Occipital lobe (tissue), 2 donors: ENCODE results near the gene AQP12A. TPM values are rescaled to one million over a fixed set of nuclear protein-coding genes. Genes with fewer than 3 reads are reported as not detected.
"Not testable (repeated sequence)": the region's sequence is repeated elsewhere in the genome, so short reads cannot be mapped to it uniquely, and the experiment has no call there.

Experiments used
- DNase-seq: peaks from one replicate; lab custom pipeline; 2025; lab: John Stamatoyannopoulos, UW
- total RNA-seq: library from RNA; depleted of rRNA; stranded (reverse); fragments of >200 nt; gene quantifications from one replicate; pipeline ENCODE4 v1.2.3, GENCODE V29; 2014

Gene AQP12A
- total RNA-seq, 1 donor from 2014 or later: not detected

- not testable (repeated sequence) for DNase-seq
These were observed 31.8 kb upstream of the AQP12A start for GRCh38 chr2:240659883-240660282.

- DNase-seq: no peak
These were observed 29.0 kb upstream of the AQP12A start for GRCh38 chr2:240662681-240663080.

- DNase-seq: no peak
These were observed 28.0 kb upstream of the AQP12A start for GRCh38 chr2:240663546-240664190.

- no peak for DNase-seq
These were observed 27.0 kb upstream of the AQP12A start for GRCh38 chr2:240664622-240665021.

- no peak for DNase-seq
These were observed 21.3 kb upstream of the AQP12A start for GRCh38 chr2:240670402-240670801.

GRCh38 chr2:240670950-240671349 is 20.7 kb upstream of the AQP12A start:
- no peak for DNase-seq

DNA sequence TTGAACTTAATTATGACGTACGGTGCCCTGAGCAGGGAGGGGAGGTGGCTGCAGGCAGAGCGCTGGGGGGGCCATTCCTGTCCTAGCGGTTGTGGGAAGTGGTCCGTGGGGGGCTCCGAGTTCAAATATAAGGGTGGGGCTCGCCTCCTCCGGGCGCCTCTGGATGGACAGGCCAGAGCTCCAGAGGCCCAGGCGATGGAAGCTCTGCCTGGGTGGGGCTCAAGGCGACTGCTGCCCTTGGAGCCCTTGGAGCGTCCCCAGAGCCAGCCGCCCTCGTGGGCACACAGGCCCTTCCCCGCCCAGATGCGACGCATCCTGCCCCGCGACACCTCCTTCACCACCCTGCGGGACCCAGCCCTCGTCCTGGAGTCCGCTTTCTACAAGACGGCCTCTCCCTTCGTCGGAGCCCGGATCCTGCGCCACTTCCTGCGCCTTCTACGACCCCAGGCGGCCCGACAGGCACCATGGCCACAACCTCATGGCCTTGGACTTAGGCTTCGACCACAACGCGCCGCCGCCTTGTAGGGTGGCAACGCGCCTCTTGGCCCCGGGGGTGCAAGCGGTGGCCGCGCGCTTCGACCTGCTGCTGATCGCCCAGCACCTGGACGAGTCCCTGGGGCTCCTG is 19.5 kb upstream of the AQP12A start:
- no peak for DNase-seq

GRCh38 chr2:240672701-240673190 is 18.9 kb upstream of the AQP12A start:
- no peak for DNase-seq

DNA sequence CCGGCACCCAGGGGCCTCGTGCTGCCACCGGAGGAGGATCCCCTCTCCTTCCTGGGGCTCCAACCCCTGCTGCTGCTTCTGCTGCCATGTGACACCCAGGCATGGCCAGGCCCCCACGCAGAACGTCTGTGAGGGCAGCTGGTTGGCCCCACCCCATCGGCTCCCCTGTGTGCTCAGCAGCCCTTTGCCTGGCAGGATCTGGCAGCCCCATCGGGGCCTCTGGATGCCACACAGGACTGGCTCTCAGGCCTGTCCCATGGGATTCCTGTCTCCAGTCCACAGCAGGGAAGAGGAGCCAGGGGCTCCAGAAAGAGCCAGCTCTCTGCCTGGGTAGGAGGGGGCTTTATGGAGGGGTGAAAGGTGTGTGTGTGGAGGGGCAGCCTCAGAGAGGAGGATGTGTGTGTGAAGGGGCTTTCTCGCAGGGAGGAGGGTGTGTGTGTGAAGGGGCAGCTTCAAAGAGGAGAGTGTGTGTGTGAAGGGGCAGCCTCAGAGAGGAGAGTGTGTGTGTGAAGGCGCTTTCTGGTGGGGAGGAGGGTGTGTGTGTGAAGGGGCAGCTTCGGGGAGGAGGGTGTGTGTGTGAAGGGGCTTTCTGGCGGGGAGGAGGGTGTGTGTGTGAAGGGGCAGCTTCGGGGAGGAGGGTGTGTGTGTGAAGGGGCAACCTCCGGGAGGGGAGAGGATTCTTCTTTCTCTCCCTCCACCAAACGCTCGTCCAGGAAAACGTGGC is 17.0 kb upstream of the AQP12A start:
- DNase-seq: not testable (repeated sequence)

GRCh38 chr2:240675345-240675744 is 16.3 kb upstream of the AQP12A start:
- not testable (repeated sequence) for DNase-seq

- DNase-seq: not testable (repeated sequence)
These were observed 13.6 kb upstream of the AQP12A start for GRCh38 chr2:240678043-240678442.

DNA sequence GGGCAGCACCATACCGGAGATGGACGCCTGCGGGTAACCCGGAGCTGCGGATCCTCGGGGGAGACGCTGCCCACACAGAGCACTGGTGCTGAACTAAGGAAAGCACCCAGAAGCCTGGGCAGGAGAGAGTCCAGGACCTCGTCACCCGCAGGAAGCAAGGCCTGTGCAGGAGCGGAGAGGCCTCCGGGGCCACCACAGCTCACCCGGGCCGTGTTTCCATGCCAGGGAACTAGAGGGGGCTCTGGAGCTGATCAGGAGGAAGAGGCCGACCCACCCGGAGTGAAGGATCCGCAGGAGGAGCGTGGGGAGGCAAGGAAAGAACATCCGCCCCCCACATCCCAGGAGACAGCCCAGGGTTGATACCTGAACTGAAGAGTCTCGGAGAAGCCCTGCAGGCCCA is 12.8 kb upstream of the AQP12A start:
- DNase-seq: not testable (repeated sequence)

GRCh38 chr2:240680185-240680584 is 11.5 kb upstream of the AQP12A start:
- not testable (repeated sequence) for DNase-seq

DNA sequence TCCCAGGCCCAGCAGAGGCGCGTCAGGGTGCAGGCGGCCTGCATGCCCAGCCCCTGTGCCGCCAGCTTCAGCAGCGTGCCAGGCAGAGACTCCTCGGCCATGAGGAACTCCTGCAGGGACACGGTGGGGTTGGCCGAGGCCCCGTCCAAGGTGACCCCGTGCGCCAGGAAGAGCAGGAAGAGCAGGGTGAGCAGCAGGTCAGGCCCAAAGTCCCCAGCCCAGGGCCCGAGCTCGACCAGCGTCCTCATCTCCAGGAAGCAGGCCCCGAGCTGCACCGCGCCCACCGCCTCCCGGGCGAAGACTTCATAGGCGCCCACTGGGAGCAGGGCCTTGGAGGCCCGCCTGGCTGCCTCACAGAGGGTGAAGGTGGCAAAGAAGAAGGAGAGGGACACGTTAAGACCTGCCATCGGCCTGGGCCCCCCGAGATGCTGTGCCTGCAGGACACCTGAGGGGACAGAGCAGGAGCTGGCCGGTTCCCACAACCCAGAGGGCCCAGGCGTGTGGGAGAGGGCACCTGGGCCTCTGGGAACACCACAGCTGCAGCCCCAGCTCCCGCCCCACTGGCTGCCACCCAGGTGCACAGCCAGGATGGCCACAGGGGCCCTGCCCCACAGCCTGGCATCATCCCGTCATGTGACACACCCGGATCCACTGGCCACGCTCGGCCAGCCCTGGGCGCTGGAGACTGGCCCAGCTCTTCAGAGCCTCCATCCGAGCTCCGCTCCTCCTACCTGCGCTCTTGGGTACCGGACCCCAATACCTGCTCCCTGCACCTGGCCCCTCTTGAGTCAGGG is 9.0 kb upstream of the AQP12A start, which contains the start of gene AQP12B:
TSS of gene AQP12B (minus strand) at position 455 of the 794 bp plus-strand sequence. CDS start at position 407, 48 bp downstream.
- not testable (repeated sequence) for DNase-seq

DNA sequence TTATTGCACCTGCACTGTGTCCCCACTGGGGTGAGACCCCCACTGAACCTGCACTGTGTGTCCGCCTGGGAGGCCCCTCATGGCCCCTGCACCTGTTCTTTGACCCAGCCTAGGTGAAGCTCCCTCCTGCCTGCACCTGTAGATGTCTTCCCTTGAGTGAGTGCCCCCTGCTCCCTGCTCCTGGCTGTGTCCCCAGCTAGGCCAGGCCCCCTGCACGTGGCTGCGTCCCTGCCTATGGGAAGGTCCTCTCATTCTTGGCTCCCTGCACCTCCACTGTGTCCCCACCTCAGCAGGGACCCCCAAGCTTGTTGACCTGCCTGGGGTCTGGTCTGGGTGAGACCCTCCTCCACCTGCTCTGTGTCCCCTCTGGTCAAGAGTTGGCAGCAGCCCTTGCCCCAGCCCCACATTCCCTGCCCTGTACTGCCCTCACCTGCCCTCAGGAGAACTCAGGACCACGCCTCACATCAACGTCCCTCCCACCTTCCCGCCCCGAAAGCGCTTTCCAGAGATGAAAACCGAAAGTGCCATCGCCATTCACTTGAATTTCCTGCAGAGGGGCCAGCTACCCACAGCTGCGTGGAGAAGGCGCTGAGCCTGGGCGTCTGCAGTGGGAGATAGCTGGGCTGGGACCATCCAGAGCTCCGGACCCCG is 8.2 kb upstream of the AQP12A start:
- DNase-seq: not testable (repeated sequence)

GRCh38 chr2:240683980-240684728 is 7.5 kb upstream of the AQP12A start:
- DNase-seq: not testable (repeated sequence)

GRCh38 chr2:240685771-240686371 is 5.8 kb upstream of the AQP12A start:
- no peak for DNase-seq

- no peak for DNase-seq
These were observed 5.2 kb upstream of the AQP12A start for GRCh38 chr2:240686460-240686859.

DNA sequence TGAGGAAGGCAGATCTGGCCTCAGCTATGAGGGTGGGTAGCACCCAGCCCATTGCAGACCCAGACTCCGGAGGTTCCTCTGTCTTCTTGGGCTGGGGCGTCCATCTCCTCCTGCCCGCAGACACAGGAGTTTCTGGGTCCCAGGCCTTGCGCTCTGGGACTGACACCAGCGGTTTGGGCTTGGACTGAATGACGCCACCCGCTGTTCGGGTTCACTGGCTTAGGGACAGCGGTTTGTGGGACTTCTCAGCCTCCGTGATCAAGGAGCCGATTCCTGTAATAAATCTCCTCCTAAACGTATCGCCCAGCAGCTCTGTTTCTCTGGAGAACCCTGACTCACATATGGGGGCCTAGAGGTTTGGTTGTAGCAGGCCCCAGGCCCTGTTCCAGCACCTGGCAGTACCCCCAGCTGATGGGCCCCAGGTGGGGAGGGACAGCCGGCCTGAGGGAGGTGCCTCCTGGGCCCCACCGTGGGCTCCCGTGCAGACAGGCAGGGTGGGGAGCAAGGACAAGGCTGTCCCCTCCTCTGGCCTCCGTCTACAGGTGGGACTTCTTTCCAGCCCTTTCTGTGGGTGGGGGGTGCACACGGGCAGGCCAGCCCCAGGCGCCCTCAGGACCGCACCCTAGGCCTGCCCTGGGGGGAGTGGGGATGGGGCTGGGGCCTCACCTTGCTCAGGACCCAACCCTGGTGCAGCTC is 4.5 kb upstream of the AQP12A start:
- no peak for DNase-seq
